Activated naive CD4-positive, alpha-beta T cell treated with anti-CD3 and anti-CD28 coated beads, Interleukin-2, amount 50 U/mL, for 24 hours (primary cell): ENCODE measurements around the gene CYFIP1.
A peak's percentile ranks its signal among the peaks of the same experiment; 100 is the strongest.
"Not testable (repeated sequence)": the region's sequence is repeated elsewhere in the genome, so short reads cannot be mapped to it uniquely, and the experiment has no call there.

Experiments used
- H3K27ac Mint-ChIP-seq: one replicate; pipeline ENCODE4 v1.8.0; 2021; ENCODE audit warnings: mild to moderate bottlenecking, mixed read lengths
- H3K27me3 Mint-ChIP-seq: one replicate; pipeline ENCODE4 v1.8.0; 2021; ENCODE audit warnings: mixed read lengths
- H3K36me3 Mint-ChIP-seq: one replicate; pipeline ENCODE4 v1.8.0; 2021; ENCODE audit warnings: mixed read lengths
- H3K4me1 Mint-ChIP-seq: one replicate; pipeline ENCODE4 v1.8.0; 2021; ENCODE audit warnings: mixed read lengths
- H3K4me3 Mint-ChIP-seq: one replicate; pipeline ENCODE4 v1.8.0; 2021; ENCODE audit warnings: mild to moderate bottlenecking, mixed read lengths
- H3K9me3 Mint-ChIP-seq: one replicate; pipeline ENCODE4 v1.8.0; 2021; ENCODE audit warnings: mixed read lengths

Gene CYFIP1

DNA sequence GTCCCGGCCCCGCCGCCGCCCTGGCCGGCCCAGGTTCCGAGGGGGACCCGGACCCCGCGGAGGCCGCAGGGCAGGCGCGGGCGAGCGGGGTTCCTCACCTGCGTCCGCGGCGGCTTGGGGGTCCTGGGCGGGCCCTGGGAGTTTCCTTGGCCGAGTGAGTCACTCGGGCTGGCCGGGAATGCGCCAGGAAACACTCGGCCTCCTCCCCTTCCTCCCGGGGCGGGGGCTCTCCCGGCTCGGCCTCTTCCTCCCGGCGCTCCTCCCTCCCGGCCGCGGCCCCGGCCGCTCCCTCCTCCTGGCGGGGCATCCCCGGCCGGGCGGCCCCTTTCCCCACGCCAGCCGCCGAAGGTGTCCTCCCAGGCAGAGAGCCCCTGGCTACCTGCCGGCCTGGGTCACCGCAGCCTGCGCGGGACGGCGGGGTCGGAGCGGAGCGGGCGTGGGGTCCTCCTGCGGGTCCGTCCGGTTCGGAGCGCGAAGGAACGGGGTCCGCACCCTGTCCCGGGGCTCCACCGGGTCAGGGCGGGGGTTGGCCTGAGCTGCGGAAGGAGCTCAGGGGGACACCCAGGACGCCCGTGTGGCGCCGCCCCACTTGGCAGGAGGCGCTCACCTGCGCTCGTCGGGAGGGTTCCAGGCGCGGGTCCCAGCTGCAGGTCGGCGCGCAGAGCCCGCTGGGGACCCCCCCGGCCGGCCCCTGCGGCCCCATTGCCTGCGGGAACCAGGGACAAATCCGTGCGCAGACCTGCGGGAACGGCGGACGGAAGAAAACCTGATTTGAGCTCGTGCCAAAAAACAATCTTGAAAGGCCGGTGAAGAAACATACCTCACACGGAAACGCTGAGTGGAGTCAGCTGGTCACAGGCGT, at the start of gene CYFIP1:
TSS of gene CYFIP1 (minus strand) at position 180 of the 862 bp plus-strand sequence. CDS start 33,083 bp downstream, outside the sequence.
- Mint-ChIP-seq H3K4me1 (peaks cover 15% of the 10 kb centered on the region), H3K36me3 (no peaks in the 10 kb centered on the region), H3K27ac (no peak within 1 kb of the TSS)

DNA sequence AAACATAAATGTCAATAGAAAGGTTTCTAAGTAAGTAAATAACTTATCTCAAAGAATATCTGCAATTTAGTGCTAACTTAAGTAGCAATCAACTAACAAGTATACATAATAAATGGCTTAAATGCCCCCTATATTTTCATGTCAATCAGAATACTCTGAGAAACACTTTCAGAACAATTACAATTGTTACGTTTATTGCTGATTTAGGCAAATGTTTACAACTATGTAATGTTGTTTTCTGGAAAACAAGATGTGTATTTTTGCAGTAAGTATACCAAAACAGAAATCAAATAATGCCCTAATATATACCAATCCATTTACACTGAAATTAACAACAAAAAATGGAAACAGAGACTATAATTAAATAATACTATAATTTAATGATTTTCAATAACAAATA, 46.0 kb upstream of the CYFIP1 start:
- Mint-ChIP-seq H3K27me3 (no peaks in the 10 kb centered on the region), H3K27ac (no peak overlapping the region), H3K9me3 (no peaks in the 10 kb centered on the region), H3K4me1 (no peaks in the 10 kb centered on the region), H3K4me3 (no peak overlapping the region), H3K36me3 (peaks cover 18% of the 10 kb centered on the region)

More for the DNA sequence above, at the start of gene CYFIP1:
- H3K27me3 Mint-ChIP-seq: peaks cover 12% of the 10 kb centered on the region
- H3K4me3 Mint-ChIP-seq: peak within 1 kb of the TSS; percentile 92
- H3K9me3 Mint-ChIP-seq: no peaks in the 10 kb centered on the region

DNA sequence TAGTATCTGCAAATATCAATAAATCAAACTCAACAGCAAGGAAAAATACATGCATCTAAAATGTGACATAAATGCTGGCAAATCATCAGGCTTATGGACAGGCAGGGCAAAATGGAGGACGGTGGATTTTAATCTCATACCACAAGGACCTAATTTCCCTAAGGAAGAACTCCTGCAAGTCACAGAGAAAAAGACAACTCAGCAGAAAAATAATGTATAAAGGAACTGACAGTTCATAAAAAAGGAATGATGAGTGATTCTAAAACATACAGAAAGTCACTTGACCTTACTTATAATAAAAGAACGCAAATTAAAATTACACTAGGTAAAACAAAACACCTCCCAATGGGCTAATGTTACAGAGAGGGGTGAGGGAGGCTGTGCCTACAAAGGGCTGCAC, 42.0 kb upstream of the CYFIP1 start:
- H3K27ac Mint-ChIP-seq: no peak overlapping the region
- no peaks in the 10 kb centered on the region for H3K27me3 Mint-ChIP-seq
- peaks cover 16% of the 10 kb centered on the region for H3K36me3 Mint-ChIP-seq
- H3K4me3 Mint-ChIP-seq: no peak overlapping the region
- no peaks in the 10 kb centered on the region for H3K4me1 Mint-ChIP-seq
- no peaks in the 10 kb centered on the region for H3K9me3 Mint-ChIP-seq

DNA sequence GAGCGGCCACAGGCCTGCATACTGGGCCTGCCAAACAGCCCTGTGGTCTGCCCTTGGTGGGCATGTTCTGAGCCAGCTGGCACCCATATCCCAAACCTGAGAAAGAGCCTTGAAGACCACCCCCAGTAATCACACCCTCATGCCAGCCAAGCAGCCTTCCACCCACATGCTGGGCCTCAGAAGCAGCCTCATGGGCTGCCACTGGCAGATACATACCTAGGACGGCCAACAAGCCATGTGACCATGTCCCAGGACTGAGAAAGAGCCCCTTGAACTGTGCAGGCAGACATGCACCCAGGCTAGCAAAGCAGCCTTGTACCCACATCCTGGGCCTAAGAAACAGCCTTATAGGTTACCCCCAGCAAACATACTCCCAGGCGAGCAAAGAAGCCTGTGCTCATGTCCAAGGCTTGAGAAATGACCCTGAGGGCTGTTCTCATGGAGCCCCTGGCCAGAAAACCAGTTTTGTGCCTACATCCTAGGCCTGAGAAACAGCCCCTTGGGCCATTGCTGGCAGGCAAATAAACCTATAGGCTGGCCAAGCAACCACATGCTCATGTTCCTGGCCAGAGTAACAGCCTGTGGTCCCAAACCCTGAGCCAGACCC, 34.3 kb upstream of the CYFIP1 start:
- no peak overlapping the region for H3K27ac Mint-ChIP-seq
- no peak overlapping the region for H3K4me3 Mint-ChIP-seq
- no peaks in the 10 kb centered on the region for H3K4me1 Mint-ChIP-seq
- H3K36me3 Mint-ChIP-seq: peaks cover 13% of the 10 kb centered on the region
- H3K27me3 Mint-ChIP-seq: no peaks in the 10 kb centered on the region
- no peaks in the 10 kb centered on the region for H3K9me3 Mint-ChIP-seq

DNA sequence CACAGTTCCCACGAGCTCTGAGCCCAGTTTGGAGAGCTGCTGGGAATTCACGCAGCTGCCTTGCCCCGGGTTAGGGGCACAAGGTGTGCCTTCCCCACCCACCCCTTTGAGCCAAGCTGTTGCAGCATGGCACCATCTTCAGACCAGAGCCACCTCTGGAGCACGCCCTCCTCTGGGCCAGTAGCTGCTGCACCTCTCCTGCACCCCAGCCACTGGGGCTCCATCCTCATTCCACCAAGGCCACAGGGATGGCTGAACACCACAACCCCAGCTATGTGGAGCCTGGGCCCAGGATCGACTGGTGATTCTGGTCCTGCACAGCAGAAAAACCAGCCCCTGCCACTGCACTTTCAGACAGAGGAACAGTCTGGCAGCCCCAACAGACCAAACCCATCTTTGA, 33.5 kb upstream of the CYFIP1 start:
- Mint-ChIP-seq H3K36me3 (peaks cover 15% of the 10 kb centered on the region), H3K4me1 (no peaks in the 10 kb centered on the region)

DNA sequence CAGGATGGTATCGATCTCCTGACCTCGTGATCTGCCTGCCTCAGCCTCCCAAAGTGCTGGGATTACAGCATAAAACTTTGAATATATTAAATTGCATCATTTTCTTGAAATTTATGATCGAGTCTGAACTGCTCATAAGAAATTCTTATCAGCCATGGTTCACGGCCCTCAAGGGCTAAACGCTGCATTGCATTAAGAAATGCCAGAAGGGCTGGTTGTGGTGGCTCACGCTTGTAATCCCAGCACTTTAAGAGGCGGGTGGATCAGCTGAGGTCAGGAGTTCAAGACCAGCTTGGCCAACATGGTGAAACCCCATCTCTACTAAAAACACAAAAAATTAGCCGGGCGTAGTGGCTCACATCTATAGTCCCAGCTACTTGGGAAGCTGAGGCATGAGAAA, 32.4 kb upstream of the CYFIP1 start:
- H3K9me3 Mint-ChIP-seq, H3K4me3 Mint-ChIP-seq, H3K27ac Mint-ChIP-seq, H3K4me1 Mint-ChIP-seq, H3K27me3 Mint-ChIP-seq: not testable (repeated sequence)
- H3K36me3 Mint-ChIP-seq: peaks cover 18% of the 10 kb centered on the region

More for the DNA sequence above, 33.5 kb upstream of the CYFIP1 start:
- H3K9me3 Mint-ChIP-seq: no peaks in the 10 kb centered on the region
- no peaks in the 10 kb centered on the region for H3K27me3 Mint-ChIP-seq
- H3K4me3 Mint-ChIP-seq: no peak overlapping the region
- H3K27ac Mint-ChIP-seq: no peak overlapping the region

DNA sequence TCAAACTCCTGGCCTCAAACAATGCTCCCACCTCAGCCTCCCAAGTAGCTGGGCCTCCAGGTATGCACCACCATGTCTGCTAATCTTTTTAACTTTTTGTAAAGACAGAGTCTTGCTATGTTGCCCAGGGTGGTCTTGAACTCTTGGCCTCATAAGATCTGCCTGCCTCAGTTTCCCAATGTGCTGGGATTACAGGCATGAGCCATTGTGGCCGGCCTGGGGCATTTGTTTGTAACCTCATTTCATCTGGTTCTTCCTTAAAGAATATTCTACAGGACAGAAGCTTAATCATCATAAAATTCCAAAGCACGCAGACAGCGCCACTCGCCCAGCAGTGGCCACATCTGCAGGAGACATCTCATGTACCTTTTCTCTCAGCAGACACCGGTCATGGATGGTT, 23.6 kb upstream of the CYFIP1 start:
- no peak overlapping the region for H3K27ac Mint-ChIP-seq
- peaks cover 21% of the 10 kb centered on the region for H3K36me3 Mint-ChIP-seq
- no peaks in the 10 kb centered on the region for H3K4me1 Mint-ChIP-seq
- H3K4me3 Mint-ChIP-seq: no peak overlapping the region
- no peaks in the 10 kb centered on the region for H3K9me3 Mint-ChIP-seq
- H3K27me3 Mint-ChIP-seq: no peaks in the 10 kb centered on the region

DNA sequence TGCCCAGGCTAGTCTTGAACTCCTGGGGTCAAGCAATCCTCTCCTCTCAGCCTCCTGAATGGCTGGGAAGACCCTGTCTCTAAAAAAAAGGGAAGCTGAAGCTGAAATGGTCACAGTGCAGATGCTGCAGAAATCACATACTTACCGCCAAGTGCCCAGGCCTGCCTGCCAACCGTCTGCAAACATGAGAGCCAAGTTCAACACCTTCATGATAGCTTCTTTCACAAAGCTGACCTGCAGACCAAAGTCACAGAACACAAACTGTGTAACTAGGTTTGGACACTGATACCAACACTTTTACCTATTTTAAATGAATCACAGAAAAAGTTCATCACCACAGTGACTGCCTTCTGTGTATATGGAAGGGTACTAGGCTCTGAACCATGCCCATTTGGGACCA, 22.8 kb upstream of the CYFIP1 start:
- Mint-ChIP-seq H3K4me3 (no peak overlapping the region), H3K36me3 (peaks cover 19% of the 10 kb centered on the region), H3K4me1 (no peaks in the 10 kb centered on the region), H3K27ac (no peak overlapping the region), H3K27me3 (no peaks in the 10 kb centered on the region), H3K9me3 (no peaks in the 10 kb centered on the region)

DNA sequence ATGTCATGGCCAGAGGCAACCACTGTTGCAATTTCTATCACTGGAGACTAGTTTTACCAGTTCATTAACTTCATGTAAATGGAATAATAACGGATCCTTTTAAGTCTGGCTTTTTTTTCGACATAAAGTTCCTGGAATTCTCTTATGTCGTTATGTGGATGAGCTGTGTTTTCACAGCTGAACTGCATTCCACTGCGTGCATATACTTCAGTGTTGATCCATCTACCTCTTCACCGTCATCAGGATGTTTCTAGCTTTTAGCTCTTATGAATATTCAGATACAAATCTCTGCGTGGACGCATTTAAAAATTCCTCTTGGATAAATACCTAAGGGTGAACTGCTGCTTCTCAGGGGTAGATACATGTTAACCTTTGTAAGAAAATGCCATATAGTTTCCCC, 15.6 kb upstream of the CYFIP1 start:
- Mint-ChIP-seq H3K9me3 (no peaks in the 10 kb centered on the region), H3K27ac (no peak overlapping the region), H3K4me1 (no peaks in the 10 kb centered on the region), H3K4me3 (no peak overlapping the region), H3K27me3 (no peaks in the 10 kb centered on the region), H3K36me3 (peaks cover 14% of the 10 kb centered on the region)

DNA sequence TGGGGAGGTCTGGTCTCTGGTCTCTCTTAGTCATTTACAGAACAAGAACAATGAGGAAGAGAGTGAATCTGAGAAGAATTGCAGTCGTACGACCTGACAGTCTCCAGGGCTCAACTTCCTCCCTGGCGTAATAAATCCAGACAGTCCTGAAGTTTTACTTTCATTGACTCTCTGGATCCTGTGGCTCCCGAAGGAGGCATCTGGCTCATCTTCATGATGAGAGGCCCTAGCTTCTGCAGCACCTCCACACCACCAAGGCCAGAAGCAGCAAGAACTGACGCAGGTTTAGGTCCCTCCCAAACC, 11.8 kb upstream of the CYFIP1 start:
- H3K36me3 Mint-ChIP-seq: peaks cover 10% of the 10 kb centered on the region
- no peaks in the 10 kb centered on the region for H3K9me3 Mint-ChIP-seq
- H3K4me1 Mint-ChIP-seq: no peaks in the 10 kb centered on the region
- no peak overlapping the region for H3K4me3 Mint-ChIP-seq
- no peak overlapping the region for H3K27ac Mint-ChIP-seq
- H3K27me3 Mint-ChIP-seq: no peaks in the 10 kb centered on the region

DNA sequence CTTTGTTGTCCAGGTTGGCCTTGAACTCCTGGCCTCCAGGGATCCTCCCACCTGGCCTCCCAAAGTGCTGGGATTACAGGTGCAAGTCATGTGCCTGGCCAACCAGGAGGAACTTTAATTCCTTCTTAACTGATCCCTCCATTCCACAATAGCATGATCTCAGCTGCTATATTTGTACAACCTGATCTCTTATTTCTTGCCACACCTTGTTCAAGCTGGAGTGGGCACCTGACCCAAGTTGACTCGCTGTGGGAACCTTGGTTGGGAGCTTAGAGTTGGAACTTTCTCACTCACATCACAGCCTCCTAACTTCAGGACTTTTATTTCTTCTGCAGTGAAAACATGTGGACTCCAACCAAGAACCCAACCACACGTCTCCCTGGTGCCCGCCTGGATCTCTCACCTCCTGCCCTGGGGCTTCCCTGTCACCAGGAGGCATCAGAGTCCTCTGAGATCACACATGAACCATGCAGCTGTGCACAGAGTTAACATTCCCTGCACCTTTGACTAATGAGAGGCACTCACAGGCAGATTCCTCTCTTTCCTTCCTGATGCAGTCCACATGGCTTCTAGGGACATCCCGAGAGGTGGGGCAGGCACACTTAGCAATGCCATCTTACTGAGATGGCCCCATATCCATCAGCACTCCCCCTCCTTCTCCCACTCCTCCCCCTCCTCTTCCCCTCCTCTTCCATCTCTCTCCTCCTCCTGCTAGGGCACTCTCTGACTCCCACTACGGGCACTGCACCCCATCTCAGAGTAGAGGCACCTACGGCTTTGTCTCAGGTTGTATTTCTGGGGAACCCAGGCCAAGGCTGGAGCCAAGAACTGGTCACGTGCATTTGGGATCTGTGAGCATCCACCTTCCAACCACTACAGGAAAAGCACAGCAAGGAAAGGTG, 9.7 kb upstream of the CYFIP1 start:
- peaks cover 5% of the 10 kb centered on the region for H3K36me3 Mint-ChIP-seq
- no peak overlapping the region for H3K27ac Mint-ChIP-seq
- no peaks in the 10 kb centered on the region for H3K27me3 Mint-ChIP-seq
- H3K4me3 Mint-ChIP-seq: no peak overlapping the region
- H3K4me1 Mint-ChIP-seq: no peaks in the 10 kb centered on the region
- no peaks in the 10 kb centered on the region for H3K9me3 Mint-ChIP-seq

DNA sequence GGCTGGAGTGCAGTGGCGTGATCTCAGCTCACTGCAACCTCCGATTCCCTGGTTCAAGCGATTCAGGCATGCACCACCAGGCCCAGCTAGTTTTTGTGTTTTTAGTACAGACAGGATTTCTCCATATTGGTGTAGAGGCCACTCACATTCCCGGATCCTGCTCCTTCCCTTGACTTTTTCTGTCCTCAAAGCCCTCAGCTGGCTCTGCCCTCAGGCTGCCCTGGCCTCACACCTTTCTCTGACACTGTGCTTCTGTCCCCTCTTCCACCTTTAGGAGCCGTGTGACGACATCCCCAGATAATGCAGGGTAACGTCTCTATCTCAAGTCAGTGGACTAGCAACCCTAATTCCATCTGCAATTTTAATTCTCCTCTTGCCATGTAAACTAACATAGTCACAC, 8.6 kb upstream of the CYFIP1 start:
- Mint-ChIP-seq H3K9me3 (no peaks in the 10 kb centered on the region), H3K4me3 (no peak overlapping the region), H3K27ac (no peak overlapping the region), H3K27me3 (no peaks in the 10 kb centered on the region), H3K36me3 (peaks cover 3% of the 10 kb centered on the region), H3K4me1 (no peaks in the 10 kb centered on the region)

DNA sequence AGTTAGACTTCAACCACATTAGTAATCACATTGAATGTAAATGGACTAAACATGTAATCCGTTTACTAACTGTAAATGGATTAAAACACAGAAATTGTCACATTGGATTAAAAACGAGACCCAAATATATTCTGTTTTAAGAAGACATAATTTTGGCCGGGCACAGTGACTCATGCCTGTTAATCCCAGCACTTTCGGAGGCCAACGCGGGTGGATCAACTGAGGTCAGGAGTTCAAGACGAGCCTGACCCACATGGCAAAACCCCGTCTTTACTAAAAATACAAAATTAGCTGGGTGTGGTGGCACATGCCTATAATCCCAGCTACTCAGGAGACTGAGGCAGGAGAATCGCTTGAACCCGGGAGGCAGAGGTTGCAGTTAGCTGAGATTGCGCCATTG, 1.8 kb upstream of the CYFIP1 start:
- peaks cover 15% of the 10 kb centered on the region for H3K4me1 Mint-ChIP-seq
- H3K36me3 Mint-ChIP-seq, H3K4me3 Mint-ChIP-seq, H3K9me3 Mint-ChIP-seq, H3K27ac Mint-ChIP-seq: not testable (repeated sequence)
- H3K27me3 Mint-ChIP-seq: peaks cover 12% of the 10 kb centered on the region

DNA sequence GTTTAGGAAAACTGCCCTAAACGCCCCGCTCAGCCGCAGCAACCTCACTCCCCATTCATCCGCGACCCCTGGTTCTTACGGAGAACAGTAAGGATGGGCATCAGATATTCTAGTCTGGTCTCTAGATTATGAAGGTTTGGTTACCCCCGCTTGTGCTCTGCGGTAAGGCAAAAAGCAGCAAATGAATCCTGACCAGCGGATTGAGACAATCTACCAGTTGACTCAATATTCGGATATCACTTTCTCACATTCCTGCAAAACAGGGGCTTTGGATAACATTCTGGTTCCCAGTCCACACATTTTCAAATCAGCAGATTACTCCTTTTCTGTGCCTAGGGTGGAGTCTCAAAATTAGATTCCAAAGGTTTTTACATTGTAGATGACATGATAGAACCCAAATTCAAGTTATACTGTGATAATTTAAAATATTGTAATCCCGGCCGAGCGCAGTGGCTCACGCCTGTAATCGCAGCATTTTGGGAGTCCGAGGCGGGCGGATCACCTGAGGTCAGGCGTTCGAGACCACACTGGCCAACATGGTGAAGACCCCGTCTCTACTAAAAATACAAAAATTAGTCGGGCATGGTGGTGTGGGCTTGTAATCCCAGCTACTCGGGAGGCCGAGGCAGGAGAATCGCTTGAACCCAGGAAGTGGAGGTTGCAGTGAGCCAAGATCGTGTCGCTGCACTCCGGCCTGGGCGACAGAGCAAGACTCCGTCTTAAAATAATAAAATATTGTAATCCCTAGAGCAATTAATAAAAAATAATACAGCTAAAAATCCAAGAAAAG, 1.1 kb upstream of the CYFIP1 start:
- H3K27me3 Mint-ChIP-seq: peaks cover 12% of the 10 kb centered on the region
- H3K9me3 Mint-ChIP-seq: no peaks in the 10 kb centered on the region
- no peak overlapping the region for H3K27ac Mint-ChIP-seq
- peaks cover 15% of the 10 kb centered on the region for H3K4me1 Mint-ChIP-seq
- no peaks in the 10 kb centered on the region for H3K36me3 Mint-ChIP-seq
- H3K4me3 Mint-ChIP-seq: peak overlapping the region; percentile 74
